Thyroid gland (tissue), 4 donors: ENCODE data around the gene SGIP1.

Source experiments
- POLR2A ChIP-seq, 2 donors: fragments of 450-650 bp; IDR thresholded peaks; one replicate each; pipeline ENCODE4 v1.6.1; 2017; ENCODE audit warnings: antibody characterized with exemption in 2 of 2, mild to moderate bottlenecking in 2 of 2, moderate library complexity in 1 of 2
- TF ChIP-seq, protein P1 (sequence below), 6 experiments: fragments of 200-600 bp in 3 of 6; fragments of 450-650 bp in 3 of 6; sonication (generic) in 3 of 6; IDR thresholded peaks; one replicate each; pipeline ENCODE4 v1.5.1; 2016 to 2019; ENCODE audit warnings: antibody characterized with exemption in 6 of 6, mild to moderate bottlenecking in 2 of 6, inconsistent platforms in 1 of 6, moderate library complexity in 1 of 6

DNA sequence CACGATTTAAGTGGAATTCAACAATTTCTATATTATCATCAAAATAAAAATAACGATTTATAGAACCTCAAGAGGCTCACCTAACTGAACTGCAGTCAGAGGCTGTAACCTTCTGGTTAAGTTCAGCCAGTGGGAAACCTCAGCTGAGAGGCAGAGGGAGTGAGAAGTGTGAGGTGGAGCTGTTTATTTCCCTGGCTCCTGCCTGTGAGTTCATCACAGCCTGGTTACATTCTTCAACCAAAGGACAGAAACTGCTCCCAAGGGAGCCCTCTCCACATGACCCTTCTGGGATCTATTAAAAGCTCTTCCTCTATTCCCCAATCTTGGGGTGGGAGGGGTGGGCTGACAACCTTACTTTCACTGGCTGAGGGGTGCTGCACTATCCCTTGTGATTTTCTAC, 240.5 kb downstream of the SGIP1 start:
- TF ChIP-seq, protein P1, sequence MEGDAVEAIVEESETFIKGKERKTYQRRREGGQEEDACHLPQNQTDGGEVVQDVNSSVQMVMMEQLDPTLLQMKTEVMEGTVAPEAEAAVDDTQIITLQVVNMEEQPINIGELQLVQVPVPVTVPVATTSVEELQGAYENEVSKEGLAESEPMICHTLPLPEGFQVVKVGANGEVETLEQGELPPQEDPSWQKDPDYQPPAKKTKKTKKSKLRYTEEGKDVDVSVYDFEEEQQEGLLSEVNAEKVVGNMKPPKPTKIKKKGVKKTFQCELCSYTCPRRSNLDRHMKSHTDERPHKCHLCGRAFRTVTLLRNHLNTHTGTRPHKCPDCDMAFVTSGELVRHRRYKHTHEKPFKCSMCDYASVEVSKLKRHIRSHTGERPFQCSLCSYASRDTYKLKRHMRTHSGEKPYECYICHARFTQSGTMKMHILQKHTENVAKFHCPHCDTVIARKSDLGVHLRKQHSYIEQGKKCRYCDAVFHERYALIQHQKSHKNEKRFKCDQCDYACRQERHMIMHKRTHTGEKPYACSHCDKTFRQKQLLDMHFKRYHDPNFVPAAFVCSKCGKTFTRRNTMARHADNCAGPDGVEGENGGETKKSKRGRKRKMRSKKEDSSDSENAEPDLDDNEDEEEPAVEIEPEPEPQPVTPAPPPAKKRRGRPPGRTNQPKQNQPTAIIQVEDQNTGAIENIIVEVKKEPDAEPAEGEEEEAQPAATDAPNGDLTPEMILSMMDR (IDR thresholded peaks at IDR 0.05) = no peak
- no peak for TF ChIP-seq POLR2A (IDR thresholded peaks at IDR 0.05)
